ENCODE measurements around the gene ZIC4.

Gene ZIC4

DNA sequence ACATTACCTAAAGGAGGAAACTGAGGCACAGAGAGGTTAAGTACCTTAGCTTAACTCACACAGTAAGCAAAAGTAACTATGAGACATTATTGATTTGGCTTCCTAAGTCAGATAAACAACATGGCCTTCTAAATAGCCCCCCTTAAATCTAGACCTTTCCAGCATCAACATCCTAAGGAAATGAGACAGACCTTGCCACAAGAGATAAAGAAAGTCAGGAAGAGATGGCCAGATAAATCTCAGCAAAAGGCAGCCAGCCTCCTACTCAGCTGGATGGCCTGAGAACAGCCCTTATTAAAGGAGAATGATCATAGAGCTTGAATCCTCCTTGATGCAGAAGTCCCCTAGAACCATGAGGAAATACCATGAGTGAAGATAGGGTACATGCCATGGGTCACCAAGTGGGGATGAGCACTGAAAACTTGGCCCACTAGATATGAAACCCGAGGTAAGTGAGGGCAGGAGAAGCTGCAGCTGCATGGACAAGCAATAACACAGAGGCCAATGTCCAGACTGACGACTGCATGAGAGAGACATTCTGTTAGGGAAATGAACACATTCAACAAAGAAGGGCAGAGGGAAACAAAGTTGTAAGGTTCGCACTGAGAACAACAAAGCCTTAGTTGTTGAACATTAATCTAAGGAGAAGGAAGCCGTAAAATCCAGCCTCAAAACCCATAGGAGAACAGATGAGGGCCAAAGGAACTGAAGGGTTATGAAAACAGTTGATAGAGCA lies 69.6 kb downstream of the ZIC4 start:
- no peak for DNase-seq

Measured in RPMI8226 (cell line).